ENCODE results near the gene CSNK1E.

DNA sequence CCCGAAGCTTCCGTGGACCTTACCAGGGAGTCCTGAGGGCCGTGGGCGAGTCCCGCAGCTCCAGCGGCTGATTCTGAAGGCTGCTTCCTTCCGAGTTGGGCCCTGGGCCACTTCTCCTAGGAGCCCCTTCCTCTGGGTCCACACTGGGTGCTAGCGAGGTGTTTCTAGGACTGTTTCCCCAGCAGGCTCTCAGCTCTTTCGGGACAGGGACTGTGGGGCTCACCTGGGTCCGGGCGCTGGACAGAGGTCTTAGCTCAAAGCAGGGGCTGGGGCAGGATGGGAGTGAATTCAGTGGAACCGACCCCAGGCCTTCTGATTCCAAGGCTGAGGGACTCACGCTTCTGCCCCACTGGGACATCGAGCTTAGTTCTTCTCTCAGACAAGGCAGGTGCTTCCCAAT is 29.3 kb upstream of the CSNK1E start:
- TF ChIP-seq, protein P1, sequence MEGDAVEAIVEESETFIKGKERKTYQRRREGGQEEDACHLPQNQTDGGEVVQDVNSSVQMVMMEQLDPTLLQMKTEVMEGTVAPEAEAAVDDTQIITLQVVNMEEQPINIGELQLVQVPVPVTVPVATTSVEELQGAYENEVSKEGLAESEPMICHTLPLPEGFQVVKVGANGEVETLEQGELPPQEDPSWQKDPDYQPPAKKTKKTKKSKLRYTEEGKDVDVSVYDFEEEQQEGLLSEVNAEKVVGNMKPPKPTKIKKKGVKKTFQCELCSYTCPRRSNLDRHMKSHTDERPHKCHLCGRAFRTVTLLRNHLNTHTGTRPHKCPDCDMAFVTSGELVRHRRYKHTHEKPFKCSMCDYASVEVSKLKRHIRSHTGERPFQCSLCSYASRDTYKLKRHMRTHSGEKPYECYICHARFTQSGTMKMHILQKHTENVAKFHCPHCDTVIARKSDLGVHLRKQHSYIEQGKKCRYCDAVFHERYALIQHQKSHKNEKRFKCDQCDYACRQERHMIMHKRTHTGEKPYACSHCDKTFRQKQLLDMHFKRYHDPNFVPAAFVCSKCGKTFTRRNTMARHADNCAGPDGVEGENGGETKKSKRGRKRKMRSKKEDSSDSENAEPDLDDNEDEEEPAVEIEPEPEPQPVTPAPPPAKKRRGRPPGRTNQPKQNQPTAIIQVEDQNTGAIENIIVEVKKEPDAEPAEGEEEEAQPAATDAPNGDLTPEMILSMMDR (IDR thresholded peaks at IDR 0.05 in 4 of 5, conservative IDR thresholded peaks at IDR 0.05 in 1 of 5) = no peak
- no peak for TF ChIP-seq POLR2A (IDR thresholded peaks at IDR 0.05)

Data from gastrocnemius medialis (tissue), 4 donors.